GM19324 (cell line): ENCODE measurements around the gene TYMP.
A peak's percentile ranks its signal among the peaks of the same experiment; 100 is the strongest.
"Not testable (repeated sequence)": the region's sequence is repeated elsewhere in the genome, so short reads cannot be mapped to it uniquely, and the experiment has no call there.

ENCODE experiments used
- ATAC-seq: cut with Tn5 transposase; IDR thresholded peaks from one replicate; pipeline ENCODE4 v1.9.1; 2021; ENCODE audit warnings: mild to moderate bottlenecking, moderate library complexity; ENCODE audit not compliant: unreplicated experiment, low FRiP score

Gene TYMP

DNA sequence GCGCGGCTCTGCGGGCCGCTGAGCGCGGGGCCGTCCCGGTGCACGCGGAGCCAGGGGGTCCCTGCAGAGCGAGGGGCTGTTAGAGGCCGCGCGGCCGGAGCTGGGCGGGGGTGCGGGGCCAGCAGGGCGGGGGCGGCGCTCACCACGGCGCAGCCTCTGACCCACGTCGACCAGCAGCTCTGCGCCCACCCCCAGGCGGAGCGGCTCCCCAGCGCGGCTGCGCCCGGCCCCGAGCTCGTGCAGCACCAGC, 4.0 kb downstream of the TYMP start:
- peak; percentile 18 for ATAC-seq

DNA sequence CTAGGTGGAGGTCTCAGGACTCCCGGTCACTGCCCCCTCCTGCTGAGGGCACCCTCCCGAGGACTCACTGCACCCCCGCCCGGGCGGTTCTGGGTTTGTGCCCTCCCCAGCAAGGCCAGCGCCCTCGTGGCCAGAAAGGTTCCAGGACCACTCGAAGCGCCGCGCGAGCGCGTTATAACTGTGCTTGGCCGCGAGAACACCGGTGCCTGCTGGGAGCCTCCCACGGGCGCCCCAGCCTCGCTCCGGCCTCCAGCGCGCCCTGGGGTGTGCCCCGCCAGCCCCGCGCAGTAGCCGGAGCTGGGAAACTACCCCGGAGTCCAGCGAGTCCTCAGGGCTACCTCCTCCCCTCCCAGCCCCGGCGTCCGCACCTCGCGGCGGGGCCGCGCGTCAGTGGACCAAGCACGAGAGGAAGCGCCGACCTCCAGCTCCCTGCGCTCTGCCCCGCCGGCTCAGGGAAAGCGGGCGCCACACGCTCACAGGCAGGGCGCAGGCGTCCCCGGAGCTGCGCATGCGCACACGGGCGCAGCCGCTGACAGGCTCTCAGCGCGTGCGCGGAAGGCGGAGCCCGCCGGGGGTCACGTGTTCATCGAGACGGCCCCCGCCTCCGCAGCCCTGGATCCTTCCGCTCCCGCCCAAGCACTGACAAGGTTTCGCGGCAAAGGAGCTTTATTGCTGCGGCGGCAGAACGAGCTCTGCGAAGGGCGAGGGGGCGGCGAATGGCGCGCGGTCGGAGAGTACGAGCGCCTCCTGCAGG, 4.5 kb downstream of the TYMP start, which contains the start of gene SCO2:
TSS of gene SCO2 (minus strand) at position 495 of the 754 bp plus-strand sequence. CDS start 1,187 bp downstream, outside the sequence.
- peak; percentile 39 for ATAC-seq

DNA sequence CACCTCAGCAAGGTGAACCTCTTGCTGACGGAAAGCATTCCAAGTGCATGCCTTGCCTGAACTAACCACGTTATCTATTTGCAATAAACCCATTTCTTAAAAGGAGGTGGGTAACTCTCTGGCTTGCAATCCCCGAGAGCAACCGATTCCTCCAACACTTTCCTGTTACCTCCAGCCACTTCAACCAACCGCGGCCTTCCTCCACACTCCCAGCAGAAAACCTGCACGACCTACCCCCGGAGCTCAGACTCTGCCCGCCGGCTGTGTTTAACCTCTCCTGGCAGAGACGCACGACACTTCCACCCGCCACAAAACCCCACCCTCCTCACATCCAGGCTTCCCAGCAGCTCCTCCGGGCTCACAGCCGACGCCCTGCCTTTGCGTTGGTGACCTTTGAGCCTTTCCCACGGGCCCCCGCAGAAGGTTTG, 5.1 kb downstream of the TYMP start:
- no peak for ATAC-seq

DNA sequence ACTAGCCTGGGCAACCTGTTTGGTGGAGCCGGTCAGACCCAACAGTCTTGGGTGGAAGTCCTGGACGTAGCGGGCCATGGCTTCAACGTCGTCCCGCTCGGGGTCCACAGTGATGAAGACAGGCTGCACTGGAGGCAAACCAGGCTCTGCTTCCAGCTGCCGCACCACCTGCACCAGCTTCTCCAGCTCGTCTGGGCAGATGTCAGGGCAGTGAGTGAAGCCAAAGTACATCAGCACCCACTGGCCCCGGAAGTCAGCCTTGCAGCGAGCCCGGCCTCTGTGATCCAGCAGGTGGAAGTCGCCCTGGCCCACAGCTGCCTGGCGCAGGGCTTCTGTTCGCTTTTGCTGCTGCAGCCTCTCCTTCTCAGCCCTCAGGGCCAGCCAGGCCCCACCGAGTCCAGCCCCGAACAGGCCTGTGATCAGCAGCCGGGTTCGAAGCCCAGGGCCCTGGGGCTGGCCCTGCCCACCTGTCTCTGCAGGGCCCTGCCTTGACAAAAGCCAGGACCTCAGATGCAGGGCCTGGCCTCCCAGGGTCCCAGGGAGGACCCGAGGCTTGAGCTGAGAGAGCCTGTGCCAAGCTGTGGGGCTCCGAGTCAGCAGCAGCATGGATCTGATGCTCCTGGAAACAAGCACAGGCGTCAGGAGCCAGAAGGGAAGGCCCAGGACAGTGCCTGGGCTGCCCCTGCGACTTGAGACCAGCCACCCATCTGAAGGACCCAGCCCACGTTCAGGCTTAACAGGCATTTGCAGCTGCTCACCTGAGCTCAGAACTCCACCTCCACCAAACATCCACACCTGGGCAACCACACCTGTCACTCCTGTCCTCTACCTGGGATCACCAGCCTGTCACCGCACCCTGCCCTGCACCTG, 5.8 kb downstream of the TYMP start:
- ATAC-seq, result no peak

DNA sequence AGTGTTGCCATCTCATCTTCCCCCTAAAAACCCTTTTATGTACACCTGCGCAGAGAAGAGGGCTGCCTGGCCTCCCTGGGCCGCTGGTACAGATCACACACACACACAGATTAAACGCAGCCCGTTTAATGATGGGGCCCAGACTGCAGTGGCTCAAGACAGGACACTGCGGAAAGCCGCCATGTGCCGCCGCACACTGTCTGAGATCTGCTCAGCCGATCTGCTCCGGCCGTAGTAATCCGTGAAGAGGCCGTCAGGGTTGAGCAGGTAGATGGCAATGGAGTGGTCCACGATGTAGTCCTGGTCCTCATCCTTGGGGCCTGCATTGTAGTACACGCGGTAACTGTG, 6.4 kb downstream of the TYMP start:
- no peak for ATAC-seq

DNA sequence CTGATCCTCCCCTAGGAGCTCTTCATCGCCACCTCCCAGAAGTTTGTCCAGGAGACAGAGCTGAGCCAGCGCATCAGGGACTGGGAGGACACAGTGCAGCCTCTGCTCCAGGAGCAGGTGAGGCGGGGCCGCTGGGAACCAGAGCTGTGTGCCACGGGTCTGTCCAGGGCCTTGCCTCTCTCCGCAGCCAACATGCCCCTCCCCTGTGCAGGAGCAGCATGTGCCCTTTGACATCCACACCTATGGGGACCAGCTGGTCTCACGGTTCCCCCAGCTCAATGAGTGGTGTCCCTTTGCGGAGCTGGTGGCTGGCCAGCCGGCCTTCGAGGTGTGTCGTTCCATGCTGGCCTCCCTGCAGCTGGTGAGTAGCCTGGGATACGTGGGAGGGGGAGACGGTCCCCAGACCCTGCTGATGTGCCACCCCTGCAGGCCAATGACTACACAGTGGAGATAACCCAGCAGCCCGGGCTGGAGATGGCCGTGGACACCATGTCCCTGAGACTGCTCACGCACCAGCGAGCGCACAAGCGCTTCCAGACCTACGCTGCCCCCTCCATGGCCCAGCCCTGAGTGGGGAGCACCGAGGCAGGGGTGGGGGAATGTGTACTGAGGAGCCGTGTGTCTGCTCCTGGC, 6.9 kb downstream of the TYMP start:
- no peak for ATAC-seq

DNA sequence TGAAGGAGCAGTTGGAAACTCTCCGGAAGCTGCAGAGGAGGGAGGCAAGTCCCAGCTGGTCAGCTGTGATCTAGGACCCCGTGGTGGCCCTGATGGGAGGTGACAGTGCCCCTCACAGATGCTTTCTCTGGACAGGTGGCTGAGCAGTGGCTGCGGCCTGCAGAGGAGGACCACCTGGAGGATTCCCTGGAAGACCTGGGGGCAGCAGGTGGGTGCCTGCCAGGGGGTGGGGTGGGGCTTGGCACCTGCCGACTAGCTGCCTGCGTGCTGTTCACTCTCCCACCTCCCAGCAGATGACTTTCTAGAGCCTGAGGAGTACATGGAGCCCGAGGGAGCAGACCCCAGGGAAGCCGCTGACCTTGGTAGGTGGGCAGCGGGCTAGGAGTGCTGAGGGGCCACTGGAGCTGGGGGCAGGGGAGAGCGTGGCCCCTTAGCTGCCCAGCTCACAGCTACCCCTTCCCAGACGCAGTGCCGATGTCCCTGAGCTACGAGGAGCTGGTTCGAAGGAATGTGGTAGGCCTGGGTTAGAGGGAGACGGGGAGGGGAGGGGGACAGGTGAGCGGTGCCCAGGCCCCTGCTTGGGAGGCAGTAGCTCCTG, 7.5 kb downstream of the TYMP start:
- no peak for ATAC-seq

DNA sequence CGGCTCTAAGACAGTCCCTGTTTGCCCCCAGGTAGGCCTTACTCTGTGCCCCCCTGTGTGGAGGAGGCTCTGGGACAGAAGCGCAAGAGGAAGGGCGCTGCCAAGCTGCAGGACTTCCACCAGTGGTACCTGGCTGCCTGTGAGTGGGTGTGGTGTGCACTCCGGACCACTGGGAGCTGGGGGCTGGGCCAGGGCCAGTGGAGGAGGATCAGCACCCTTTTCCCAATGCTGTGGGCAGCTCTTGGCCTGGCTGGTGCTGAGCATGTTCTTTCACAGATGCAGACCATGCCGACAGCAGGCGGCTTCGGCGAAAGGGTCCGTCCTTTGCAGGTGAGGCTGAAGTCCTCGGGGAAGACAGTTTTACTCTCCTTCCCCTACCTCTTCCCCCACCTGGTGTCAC, 8.1 kb downstream of the TYMP start:
- ATAC-seq, result no peak

DNA sequence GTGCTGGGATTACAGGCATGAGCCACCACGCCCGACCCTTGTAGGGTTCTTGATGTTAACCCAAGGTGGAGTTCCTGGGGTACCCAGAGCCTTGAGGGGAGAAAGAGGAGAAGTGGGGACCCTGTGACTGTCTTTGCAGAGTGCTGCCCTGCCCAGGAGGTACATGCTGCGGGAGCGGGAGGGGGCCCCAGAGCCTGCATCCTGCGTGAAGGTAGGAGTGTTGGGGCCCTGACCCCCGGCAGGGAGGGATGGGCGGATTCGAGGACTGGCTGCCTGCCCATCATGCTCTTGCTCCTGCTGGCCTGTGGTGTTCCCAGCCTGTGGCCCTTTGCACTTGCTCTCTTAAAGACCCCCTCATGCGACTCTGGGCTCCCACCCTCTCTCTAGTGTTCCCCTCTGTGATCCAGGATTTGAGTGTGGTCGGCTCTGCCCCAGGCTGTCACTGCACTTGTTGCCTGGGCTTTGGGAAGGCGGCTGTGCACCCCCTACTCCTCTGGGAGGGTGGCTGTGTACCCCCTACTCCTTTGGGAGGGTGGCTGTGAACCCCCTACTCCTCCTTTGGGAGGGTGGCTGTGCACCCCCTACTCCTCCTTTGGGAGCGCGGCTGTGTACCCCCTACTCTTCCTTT, 8.9 kb downstream of the TYMP start:
- no peak for ATAC-seq

DNA sequence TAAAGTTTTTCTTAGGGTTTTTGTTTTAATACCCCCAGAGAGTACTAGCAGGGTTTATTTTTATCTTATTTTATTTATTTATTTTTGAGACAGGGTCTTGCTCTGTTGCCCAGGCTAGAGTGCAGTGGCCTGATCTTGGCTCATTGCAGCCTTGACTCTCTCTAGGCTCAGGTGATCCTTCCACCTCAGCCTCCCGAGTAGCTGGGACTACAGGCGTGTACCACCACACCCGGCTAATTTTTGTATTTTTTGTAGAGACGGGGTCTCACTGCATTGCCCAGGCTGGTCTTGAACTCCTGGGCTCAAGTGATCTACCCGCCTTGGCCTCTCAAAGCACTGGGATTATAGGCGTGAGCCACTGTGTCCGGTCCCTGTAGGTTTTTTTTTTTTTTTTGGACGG, 9.6 kb downstream of the TYMP start:
- ATAC-seq, result not testable (repeated sequence)

DNA sequence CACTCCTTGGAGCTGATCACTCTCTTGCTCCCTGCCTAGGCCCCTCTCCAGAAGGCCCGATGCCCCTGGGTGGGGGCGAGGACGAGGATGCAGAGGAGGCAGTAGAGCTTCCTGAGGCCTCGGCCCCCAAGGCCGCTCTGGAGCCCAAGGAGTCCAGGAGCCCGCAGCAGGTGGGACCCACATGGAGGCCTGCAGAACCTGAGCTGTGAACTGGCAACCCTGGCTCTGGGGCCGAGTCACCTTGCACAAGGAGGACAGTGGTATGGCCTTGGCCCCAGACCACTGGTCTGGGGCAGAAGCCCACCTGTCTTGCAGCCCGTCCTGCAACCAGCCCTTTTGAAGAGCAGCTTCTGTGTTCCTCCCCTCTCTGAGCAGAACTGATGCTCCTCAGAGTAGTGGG, 10.7 kb downstream of the TYMP start:
- ATAC-seq, result no peak

DNA sequence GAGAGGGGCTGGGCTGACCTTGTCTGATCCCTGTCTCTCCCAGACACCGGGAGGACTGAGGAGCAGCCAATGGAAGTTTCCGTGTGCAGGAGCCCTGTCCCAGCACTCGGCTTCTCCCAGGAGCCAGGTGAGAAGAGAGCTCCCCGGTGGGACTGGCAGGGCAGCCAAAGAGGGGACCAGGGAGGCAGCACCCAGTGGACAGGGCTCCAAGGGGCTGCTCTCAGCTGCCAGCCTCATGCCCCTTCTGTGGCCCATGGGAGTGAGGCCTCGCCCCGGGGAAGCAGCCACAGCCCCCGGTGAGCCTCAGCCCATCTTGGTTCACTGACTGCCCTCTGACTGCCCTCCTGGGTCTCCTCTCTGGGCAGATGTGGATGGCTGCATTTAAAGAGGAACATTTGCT, 11.2 kb downstream of the TYMP start:
- no peak for ATAC-seq

DNA sequence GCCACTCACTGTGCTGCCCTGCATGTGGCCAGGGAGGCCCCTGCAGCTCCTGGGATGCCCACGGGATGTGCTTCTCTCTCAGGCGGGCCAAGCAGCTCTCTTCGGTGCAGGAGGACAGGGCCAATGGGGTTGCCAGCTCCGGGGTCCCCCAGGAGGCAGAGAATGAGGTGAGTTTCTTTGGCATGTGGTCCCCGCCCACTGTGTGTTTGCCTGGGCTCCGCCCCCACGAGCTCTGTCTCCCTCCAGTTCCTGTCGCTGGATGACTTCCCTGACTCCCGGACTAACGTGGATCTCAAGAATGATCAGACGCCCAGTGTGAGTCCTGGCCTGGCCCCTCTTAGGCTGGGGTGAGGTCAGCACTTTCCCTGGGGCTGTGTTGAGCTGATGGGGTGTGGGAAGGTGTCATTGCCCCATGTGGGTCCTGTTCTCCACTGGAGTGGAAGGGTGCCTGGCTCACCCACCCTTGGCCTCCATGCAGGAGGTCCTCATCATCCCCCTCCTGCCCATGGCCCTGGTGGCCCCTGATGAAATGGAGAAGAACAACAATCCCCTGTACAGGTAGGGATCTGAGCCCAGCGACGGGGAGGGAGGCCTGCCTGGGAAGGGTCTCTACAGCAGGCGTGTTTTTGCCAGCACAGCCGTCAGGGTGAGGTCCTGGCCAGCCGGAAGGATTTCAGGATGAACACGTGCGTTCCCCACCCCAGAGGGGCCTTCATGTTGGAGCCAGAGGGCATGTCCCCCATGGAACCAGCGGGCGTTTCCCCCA, 12.1 kb downstream of the TYMP start:
- no peak for ATAC-seq

DNA sequence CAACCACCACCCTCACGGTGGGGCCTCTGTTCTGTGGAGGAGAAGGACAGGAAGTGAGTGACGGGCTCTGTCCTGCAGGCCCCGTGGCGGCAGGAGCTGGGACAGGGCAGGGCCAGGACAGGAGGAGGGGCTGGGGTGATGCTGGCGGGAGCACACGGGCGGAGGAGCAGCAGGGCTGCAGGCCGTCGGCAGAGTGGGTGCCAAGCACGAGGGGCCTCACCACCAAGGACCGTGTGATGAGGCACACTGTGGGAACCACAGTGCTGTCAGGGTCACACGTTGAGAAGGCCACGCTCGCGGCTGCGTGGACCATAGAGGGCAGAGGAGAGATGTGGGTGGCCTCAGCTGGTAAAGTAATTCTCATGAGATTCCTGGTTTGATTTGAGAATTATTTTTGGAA, 12.9 kb downstream of the TYMP start:
- ATAC-seq, result no peak

DNA sequence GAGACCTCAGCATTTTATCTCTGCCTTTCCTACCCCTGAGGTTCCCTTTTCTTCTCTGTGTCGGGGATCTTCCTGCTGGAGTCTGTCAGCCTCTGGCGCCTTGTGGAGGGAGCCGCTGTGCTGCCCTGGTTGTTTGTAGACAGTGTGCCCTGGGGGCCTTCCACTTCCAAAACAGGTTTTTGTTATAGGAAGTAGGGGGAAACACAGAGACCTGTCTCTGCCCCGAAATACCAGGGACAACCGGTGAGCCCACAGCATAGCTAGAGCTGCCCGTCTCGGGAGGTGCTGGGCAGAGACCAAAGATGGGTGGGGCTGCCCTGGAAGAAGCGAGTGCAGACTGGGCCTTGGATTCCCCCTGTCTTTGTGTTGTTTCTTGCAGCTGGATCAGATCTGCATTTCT, 13.7 kb downstream of the TYMP start:
- ATAC-seq, result no peak

DNA sequence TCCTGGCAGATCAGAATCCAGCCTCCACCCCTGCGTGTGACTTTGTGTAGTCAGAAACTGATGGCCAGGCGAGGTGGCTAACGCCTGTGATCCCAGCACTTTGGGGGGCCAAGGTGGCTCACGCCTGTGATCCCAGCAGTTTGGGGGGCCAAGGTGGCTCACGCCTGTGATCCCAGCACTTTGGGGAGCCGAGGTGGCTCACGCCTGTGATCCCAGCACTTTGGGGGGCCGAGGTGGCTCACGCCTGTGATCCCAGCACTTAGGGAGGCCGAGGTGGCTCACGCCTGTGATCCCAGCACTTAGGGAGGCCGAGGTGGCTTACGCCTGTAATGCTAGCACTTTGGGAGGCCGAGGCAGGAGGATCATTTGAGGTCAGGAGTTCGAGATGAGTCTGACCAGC, 16.6 kb downstream of the TYMP start:
- ATAC-seq, result no peak

DNA sequence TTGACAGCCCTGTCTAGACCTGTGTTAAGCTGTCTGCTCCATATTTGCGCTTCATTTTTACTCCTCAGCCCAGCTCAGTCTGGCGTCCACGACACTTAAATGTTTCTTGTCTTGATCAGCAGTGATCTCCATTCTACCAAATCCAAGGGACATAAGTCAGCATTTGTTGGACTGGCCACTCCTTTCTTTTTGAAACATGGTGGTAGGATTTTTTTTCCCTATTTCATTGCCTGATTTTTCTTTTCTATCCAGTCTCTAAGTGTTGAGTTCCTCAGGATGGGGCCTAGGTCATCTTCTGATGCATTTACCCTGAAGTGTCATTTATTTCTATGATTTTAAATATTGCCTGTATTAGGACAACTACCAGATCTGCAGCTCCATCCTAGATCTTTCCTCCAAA, 20.9 kb downstream of the TYMP start:
- no peak for ATAC-seq

DNA sequence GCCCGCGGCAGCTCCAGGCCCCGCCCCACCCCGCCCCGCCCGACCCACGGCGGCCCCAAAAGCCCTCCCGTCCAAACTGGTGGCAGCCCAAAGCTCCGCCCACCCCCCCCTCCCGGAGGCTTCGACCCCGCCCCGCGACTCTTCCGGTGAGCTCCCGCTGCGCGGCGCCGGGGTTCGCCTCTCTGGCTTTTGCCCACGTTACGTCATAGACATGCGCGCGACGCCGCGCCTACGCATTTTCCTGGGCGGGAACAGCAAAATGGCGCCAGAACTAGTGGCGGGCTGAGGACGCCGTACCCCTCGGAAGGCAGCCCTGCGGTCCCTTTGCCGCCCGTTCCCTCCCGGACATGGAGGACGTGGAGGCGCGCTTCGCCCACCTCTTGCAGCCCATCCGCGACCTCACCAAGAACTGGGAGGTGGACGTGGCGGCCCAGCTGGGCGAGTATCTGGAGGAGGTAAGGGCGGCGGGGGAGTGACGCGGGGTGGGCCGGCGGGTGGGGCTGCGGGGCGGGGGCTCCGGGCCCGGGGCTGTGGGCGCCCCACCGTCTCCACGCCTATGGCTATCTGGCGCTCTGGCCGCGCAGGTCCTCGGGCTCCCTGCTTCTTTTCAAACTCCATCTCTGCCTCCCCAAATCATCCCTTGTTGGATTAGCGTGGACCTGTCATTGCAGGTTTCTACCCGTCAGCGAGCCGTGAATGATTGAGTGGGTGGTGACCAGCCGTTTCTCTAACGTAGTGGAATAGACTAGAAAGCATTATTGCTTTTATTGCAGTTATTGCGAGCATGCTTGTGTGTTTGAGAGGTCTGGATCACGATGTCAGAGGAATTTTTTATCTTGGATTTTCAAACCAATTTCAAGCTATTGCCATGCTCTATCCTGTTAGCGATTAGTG, 21.6 kb downstream of the TYMP start, which contains the start of gene NCAPH2:
TSS of gene NCAPH2 (plus strand) at position 234 of the 894 bp plus-strand sequence. CDS start at position 348, 114 bp downstream.
- ATAC-seq, result peak; percentile 81

DNA sequence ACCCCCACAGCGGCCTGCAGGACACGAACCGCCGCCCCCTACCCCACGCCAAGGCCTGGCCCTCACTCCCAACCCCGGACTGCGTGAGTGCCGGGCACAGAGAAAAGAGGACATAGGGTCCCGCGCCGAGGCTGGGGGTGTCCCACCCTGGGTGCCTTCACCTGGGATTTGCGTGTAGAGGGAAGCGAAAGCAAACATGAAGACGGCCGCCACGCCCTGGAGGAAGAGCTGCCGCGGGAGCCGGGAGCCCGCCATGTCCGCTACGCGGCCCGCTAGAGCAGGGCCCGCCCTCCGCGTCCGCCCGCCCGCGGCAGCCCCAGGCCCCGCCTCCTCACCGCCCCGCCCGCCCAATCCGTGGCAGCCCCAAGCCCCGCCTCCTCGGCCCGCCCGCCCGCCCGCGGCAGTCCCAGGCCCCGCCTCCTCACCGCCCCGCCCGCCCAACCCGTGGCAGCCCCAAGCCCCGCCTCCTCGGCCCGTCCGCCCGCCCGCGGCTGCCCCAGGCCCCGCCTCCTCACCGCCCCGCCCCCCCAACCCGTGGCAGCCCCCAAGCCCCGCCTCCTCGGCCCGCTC, 22.3 kb downstream of the TYMP start, which contains the start of gene LMF2:
TSS of gene LMF2 (minus strand) at position 282 of the 570 bp plus-strand sequence. CDS start at position 255, 27 bp downstream.
- peak; percentile 55 for ATAC-seq
